Right atrium auricular region (tissue), 2 donors: ENCODE data around the gene MYO18B. TPM values are rescaled to one million over a fixed set of nuclear protein-coding genes. Genes with fewer than 3 reads are reported as not detected.

Source experiments
- DNase-seq: peaks from one replicate; pipeline ENCODE4 v3.0.0-alpha.2; 2019; ENCODE audit warnings: low spot score
- H3K27ac ChIP-seq, 2 donors: fragments of 200-600 bp; sonication (generic); 1 replicate in 1 of 2; 2 replicates in 1 of 2; pipeline ENCODE4 v1.5.1; 2016 to 2019
- H3K27me3 ChIP-seq, 2 donors: fragments of 200-600 bp; sonication (generic); one replicate each; pipeline versions ENCODE4 v1.5.1 to v1.6.0; 2017 to 2019
- H3K36me3 ChIP-seq: fragments of 200-600 bp; sonication (generic); one replicate; pipeline ENCODE4 v1.5.1; 2016
- H3K4me1 ChIP-seq, 2 donors: fragments of 200-600 bp; sonication (generic); one replicate each; pipeline versions ENCODE4 v1.5.1 to v1.6.0; 2017 to 2019
- H3K4me3 ChIP-seq, 2 donors: fragments of 200-600 bp; sonication (generic); 1 replicate in 1 of 2; 2 replicates in 1 of 2; pipeline ENCODE4 v1.5.1; 2017 to 2019; ENCODE audit warnings: mild to moderate bottlenecking in 1 of 2, moderate library complexity in 1 of 2
- H3K9me3 ChIP-seq, 2 donors: fragments of 200-600 bp; sonication (generic); one replicate each; pipeline ENCODE4 v1.5.1; 2019
- total RNA-seq, 2 donors: library from RNA; depleted of rRNA; stranded (reverse); fragments of >200 nt; gene quantifications; one replicate each; pipeline ENCODE4 v1.1.0, GENCODE V29; 2016
- TF ChIP-seq, protein P1 (sequence below), 2 donors: fragments of 200-600 bp; sonication (generic); IDR thresholded peaks; one replicate each; pipeline ENCODE4 v1.5.1; 2019; ENCODE audit warnings: antibody characterized with exemption in 2 of 2

The MYO18B gene
- total RNA-seq, 2 donors from 2014 or later = 119 to 247 TPM

DNA sequence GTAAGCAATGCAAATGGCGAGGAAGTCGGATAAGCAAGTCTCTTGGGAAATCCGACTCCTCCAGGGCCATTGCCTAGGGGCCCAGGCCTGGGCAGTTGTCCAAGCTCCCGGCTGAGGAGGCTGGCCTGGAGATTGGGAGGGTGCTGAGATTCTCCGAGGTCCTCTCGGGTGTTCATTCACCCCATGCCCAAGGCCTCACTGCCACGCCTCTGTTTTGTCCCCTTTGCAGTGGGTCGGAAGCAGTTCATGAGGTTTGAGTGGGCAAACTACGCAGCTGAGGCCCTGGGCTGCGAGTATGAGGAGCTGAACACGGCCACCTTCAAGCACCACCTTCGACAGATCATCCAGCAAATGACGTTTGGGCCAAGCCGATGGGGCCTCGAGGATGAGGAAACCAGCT, 81.3 kb downstream of the MYO18B start:
- Histone ChIP-seq H3K36me3 (peaks cover 83% of the 10 kb centered on the region), H3K27ac (no peak overlapping the region), H3K27me3 (no peaks in the 10 kb centered on the region), H3K4me3 (no peak overlapping the region), H3K4me1 (no peaks in the 10 kb centered on the region), H3K9me3 (no peaks in the 10 kb centered on the region)
- no peak for DNase-seq
- TF ChIP-seq, protein P1, sequence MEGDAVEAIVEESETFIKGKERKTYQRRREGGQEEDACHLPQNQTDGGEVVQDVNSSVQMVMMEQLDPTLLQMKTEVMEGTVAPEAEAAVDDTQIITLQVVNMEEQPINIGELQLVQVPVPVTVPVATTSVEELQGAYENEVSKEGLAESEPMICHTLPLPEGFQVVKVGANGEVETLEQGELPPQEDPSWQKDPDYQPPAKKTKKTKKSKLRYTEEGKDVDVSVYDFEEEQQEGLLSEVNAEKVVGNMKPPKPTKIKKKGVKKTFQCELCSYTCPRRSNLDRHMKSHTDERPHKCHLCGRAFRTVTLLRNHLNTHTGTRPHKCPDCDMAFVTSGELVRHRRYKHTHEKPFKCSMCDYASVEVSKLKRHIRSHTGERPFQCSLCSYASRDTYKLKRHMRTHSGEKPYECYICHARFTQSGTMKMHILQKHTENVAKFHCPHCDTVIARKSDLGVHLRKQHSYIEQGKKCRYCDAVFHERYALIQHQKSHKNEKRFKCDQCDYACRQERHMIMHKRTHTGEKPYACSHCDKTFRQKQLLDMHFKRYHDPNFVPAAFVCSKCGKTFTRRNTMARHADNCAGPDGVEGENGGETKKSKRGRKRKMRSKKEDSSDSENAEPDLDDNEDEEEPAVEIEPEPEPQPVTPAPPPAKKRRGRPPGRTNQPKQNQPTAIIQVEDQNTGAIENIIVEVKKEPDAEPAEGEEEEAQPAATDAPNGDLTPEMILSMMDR (IDR thresholded peaks at IDR 0.05) = no peak

- TF ChIP-seq, protein P1 (IDR thresholded peaks at IDR 0.05) = no peak
- H3K4me1 ChIP-seq = no peaks in the 10 kb centered on the region
- peaks cover 90% of the 10 kb centered on the region for H3K36me3 ChIP-seq
- H3K27me3 ChIP-seq = no peaks in the 10 kb centered on the region
- H3K27ac ChIP-seq = no peak overlapping the region
- DNase-seq = no peak
- H3K9me3 ChIP-seq = no peaks in the 10 kb centered on the region
- no peak overlapping the region for H3K4me3 ChIP-seq
These were observed 82.9 kb downstream of the MYO18B start for GRCh38 chr22:25824828-25825423.

DNA sequence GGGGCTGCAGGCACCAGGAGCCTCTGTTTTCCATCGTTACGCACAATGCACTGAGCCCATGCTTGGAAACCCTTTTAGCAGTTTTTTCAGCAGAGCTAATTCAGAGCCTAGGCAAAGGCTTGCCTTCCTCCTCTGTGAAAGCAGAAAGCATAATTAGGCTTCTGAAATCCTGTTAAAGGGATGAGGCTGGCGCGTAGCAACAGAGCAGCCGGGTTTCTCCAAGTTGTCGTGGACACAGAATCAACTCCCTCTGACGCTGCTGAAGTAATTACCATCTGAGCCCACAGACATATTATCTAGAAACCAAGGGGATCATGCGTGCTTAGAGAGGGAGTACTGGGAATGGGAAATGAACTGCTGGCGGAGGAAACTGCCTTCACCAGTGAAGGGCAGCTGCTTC, 85.4 kb downstream of the MYO18B start:
- Histone ChIP-seq H3K4me3 (no peak overlapping the region), H3K27ac (no peak overlapping the region), H3K36me3 (peaks cover 93% of the 10 kb centered on the region), H3K27me3 (no peaks in the 10 kb centered on the region), H3K9me3 (no peaks in the 10 kb centered on the region), H3K4me1 (peaks cover 0 to 4% of the 10 kb centered on the region in 2 donors)
- TF ChIP-seq, protein P1 (IDR thresholded peaks at IDR 0.05) = no peak
- DNase-seq = no peak

DNA sequence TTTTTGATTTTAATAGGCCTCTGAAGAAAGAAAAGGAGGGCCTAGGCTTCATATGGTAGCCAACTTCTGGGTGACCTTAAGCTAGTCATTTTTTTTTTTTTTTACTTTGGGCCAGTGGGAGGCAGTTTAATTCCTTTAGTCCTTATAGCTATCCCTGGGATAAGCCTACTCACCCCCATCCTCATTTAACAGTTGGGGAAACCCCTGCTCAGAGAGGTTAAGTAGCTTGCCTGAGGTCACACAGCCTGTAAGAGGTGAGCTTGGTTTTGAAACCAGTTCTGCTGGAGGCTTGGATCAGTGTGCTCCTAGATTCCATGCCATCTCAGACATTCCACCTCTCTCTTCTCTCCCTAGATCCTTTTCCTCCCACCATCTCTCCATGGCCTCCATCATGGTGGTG, 86.4 kb downstream of the MYO18B start:
- TF ChIP-seq, protein P1 (IDR thresholded peaks at IDR 0.05) = no peak
- H3K27ac ChIP-seq = no peak overlapping the region
- no peak for DNase-seq
- H3K4me1 ChIP-seq = peaks cover 0 to 11% of the 10 kb centered on the region in 2 donors
- no peaks in the 10 kb centered on the region for H3K9me3 ChIP-seq
- H3K36me3 ChIP-seq = peaks cover 96% of the 10 kb centered on the region
- no peak overlapping the region for H3K4me3 ChIP-seq
- H3K27me3 ChIP-seq = no peaks in the 10 kb centered on the region

GRCh38 chr22:25829237-25829636, 87.2 kb downstream of the MYO18B start:
- H3K27ac ChIP-seq = no peak overlapping the region
- peaks cover 96% of the 10 kb centered on the region for H3K36me3 ChIP-seq
- H3K4me3 ChIP-seq = no peak overlapping the region
- TF ChIP-seq, protein P1 (IDR thresholded peaks at IDR 0.05) = no peak
- H3K27me3 ChIP-seq = no peaks in the 10 kb centered on the region
- H3K9me3 ChIP-seq = no peaks in the 10 kb centered on the region
- no peak for DNase-seq
- peaks cover 0 to 11% of the 10 kb centered on the region in 2 donors for H3K4me1 ChIP-seq
